AG04450 (cell line): Measurements from ENCODE around the gene GPR26. TPM values are rescaled to one million over a fixed set of nuclear protein-coding genes. Genes with fewer than 3 reads are reported as not detected.

ENCODE experiments used
- CTCF ChIA-PET: fragments of 300-600, 350-600 bp; formaldehyde crosslinking; extraction: SDS; loops from one replicate; lab custom pipeline; 2022; ENCODE audit warnings: antibody characterized with exemption, inconsistent platforms; lab: Charles Lee
- POLR2A ChIA-PET: fragments of 350-600 bp; formaldehyde crosslinking; extraction: SDS; loops from one replicate; lab custom pipeline; 2021; ENCODE audit warnings: antibody characterized with exemption, inconsistent platforms; lab: Yijun Ruan, JAX
- DNase-seq: peaks from one replicate; pipeline ENCODE4 v3.0.0-alpha.2; 2011; ENCODE audit warnings: low read depth, low spot score
- H3K27ac ChIP-seq: one replicate; pipeline ENCODE4 v1.5.1; 2012; ENCODE audit warnings: low read depth, low read length, control low read depth
- H3K27me3 ChIP-seq: one replicate; pipeline ENCODE4 v1.6.0; 2012; ENCODE audit warnings: low read length; ENCODE audit not compliant: control insufficient read depth, insufficient read depth
- H3K4me3 ChIP-seq: 2 replicates; pipeline ENCODE4 v1.5.1; 2011; ENCODE audit warnings: mild to moderate bottlenecking, low read depth, low read length, control low read depth
- H3K9me3 ChIP-seq: 2 replicates; pipeline ENCODE4 v1.5.1; 2012; ENCODE audit warnings: low read length; ENCODE audit not compliant: control insufficient read depth, insufficient read depth
- polyA plus RNA-seq: library from polyadenylated mRNA; depleted of rRNA; stranded (reverse); fragments of >200 nt; gene quantifications from 2 replicates; pipeline ENCODE4 v1.2.3, GENCODE V29; 2011
- TF ChIP-seq, protein P1 (sequence below): IDR thresholded peaks from 2 replicates; pipeline ENCODE4 v1.5.1; 2011; ENCODE audit warnings: low read depth, low read length, control low read depth, inconsistent platforms

GPR26 gene
- polyA plus RNA-seq, 1 experiment: not detected

DNA sequence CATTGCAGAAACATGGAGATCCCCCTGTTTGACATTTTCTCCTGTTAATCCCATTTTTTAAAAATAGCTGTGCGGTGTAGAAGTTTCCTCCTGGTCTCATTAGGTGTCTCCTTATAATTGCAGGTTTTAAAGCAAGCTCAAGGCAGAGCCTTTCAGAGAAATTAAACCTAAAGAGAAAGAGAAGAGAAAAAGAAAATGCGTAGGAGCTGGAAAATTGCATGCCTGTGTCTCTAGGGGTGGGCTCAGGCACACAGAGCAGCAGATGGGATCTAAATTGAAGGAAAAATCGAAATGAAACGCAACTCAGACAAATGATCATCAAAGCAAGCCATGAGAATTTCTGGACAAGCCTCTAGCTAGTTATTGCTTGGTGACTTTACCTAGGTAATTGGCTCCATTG lies 40.1 kb downstream of the GPR26 start:
- H3K27ac ChIP-seq: no peak overlapping the region
- no peak for DNase-seq
- POLR2A ChIA-PET: no interaction called here
- TF ChIP-seq, protein P1, sequence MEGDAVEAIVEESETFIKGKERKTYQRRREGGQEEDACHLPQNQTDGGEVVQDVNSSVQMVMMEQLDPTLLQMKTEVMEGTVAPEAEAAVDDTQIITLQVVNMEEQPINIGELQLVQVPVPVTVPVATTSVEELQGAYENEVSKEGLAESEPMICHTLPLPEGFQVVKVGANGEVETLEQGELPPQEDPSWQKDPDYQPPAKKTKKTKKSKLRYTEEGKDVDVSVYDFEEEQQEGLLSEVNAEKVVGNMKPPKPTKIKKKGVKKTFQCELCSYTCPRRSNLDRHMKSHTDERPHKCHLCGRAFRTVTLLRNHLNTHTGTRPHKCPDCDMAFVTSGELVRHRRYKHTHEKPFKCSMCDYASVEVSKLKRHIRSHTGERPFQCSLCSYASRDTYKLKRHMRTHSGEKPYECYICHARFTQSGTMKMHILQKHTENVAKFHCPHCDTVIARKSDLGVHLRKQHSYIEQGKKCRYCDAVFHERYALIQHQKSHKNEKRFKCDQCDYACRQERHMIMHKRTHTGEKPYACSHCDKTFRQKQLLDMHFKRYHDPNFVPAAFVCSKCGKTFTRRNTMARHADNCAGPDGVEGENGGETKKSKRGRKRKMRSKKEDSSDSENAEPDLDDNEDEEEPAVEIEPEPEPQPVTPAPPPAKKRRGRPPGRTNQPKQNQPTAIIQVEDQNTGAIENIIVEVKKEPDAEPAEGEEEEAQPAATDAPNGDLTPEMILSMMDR: no peak
- no peaks in the 10 kb centered on the region for H3K27me3 ChIP-seq
- CTCF ChIA-PET: no interaction called here
- no peak overlapping the region for H3K4me3 ChIP-seq
- peaks cover 62% of the 10 kb centered on the region for H3K9me3 ChIP-seq

DNA sequence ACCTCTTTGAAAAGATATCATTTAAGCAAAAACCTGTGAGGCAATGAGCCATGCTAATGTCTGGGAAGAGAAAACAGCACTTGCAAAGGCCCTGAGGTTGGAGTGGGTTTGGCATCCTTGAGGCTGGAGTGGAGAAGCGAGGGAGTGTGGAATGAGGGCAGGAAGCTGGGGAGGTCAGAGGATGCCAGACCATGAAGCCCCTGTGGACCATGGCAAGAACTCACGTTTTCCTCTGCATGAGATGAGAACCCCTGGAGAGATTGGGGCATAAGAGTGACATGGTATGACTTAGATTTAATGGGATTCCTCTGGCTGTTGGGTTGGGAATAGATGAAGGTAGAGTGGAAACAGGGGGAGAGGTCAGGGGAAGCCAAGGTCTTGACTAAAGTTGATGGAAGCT lies 49.4 kb downstream of the GPR26 start:
- POLR2A ChIA-PET: no interaction called here

DNA sequence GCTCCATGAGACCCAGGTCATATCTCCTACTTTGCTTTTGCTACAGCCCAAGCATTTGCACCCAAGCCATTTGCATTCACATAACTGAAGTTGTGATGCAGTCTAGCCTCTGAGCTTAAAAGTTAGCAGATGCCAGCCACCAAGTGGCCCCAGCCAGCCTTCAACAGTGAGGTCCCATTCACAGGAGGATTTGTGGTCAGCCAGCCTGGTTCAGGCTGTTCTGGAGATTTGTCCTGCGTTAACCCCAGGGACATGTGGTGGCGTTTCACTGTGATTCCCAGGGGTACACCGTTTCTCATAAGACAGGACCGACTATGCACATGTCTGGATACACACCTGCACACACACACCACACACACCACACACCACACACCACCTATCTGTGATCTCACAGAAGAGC lies 51.2 kb downstream of the GPR26 start:
- DNase-seq: no peak
- no peak overlapping the region for H3K4me3 ChIP-seq
- peaks cover 55% of the 10 kb centered on the region for H3K9me3 ChIP-seq
- POLR2A ChIA-PET: no interaction called here
- no peaks in the 10 kb centered on the region for H3K27me3 ChIP-seq
- H3K27ac ChIP-seq: no peak overlapping the region
- TF ChIP-seq, protein P1: no peak
- CTCF ChIA-PET: no interaction called here

More for the DNA sequence above, 49.4 kb downstream of the GPR26 start:
- Histone ChIP-seq H3K4me3 (no peak overlapping the region), H3K27me3 (no peaks in the 10 kb centered on the region), H3K9me3 (peaks cover 48% of the 10 kb centered on the region), H3K27ac (no peak overlapping the region)
- DNase-seq: no peak
- CTCF ChIA-PET: no interaction called here
- TF ChIP-seq, protein P1: no peak

DNA sequence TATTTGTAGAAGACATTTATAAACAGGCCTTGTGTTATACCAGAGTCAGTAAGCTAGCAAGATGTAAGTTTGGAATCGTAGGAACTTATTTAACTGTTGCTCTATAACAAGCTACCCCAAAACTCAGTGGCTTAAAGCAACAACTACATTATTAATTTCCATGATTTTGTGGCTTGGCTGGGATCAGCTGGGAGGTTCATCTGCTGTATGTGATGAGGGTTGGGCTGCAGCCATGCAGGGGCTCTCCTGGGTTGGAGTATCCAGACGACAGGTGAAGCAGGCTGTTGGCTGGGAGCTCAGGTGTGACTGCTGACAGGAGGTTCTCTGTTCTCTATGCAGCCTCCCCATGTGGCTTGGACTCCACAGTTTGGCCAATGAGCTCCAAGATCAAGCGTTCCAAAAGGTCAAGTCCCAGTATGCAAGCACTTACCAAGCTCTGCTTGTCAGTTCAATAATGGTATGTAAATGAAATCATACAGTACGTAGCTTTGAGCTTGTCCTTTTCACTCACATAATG lies 52.4 kb downstream of the GPR26 start:
- TF ChIP-seq, protein P1: no peak
- Histone ChIP-seq H3K27me3 (no peaks in the 10 kb centered on the region), H3K9me3 (peaks cover 53% of the 10 kb centered on the region), H3K27ac (no peak overlapping the region), H3K4me3 (no peak overlapping the region)
- POLR2A ChIA-PET: no interaction called here
- CTCF ChIA-PET: no interaction called here
- no peak for DNase-seq

DNA sequence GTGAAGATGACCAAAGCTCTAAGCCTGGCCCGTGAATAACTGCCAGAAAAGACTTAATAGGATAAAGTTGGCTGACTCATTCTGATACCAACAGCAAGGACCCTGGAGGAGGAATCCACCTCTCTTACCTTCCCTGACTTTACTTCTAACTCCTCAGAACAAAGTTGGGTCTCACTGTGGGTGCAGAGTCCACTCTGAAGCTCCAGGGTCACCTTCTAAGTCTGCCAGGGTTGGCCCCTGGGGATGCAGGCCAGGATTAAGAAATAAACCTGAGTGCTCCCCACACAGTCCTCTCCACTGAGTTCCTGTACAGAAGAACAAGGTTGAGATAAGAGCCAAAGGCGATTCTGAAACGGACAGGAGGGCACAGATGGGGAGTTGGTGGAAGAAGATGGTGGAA lies 54.4 kb downstream of the GPR26 start:
- H3K9me3 ChIP-seq: peaks cover 60% of the 10 kb centered on the region
- ChIA-PET POLR2A (no interaction called here), CTCF (no interaction called here)
- no peak overlapping the region for H3K4me3 ChIP-seq
- H3K27ac ChIP-seq: no peak overlapping the region
- H3K27me3 ChIP-seq: no peaks in the 10 kb centered on the region
- DNase-seq: no peak
- TF ChIP-seq, protein P1: no peak
